Mononuclear cell (primary cell): ENCODE results near the gene TSPAN3. TPM values are rescaled to one million over a fixed set of nuclear protein-coding genes. Genes with fewer than 3 reads are reported as not detected.

Experiments
- H3K27me3 ChIP-seq: 2 replicates; pipeline ENCODE4 v1.6.0; 2011; ENCODE audit warnings: low read length, control low read depth; ENCODE audit not compliant: insufficient read depth
- H3K4me1 ChIP-seq: 2 replicates; pipeline ENCODE4 v1.5.1; 2011; ENCODE audit warnings: mild to moderate bottlenecking, low read length, control low read depth; ENCODE audit not compliant: insufficient read depth
- H3K4me3 ChIP-seq: 2 replicates; pipeline ENCODE4 v1.5.1; 2011; ENCODE audit warnings: mild to moderate bottlenecking, low read length, moderate library complexity
- H3K9me3 ChIP-seq: 2 replicates; pipeline ENCODE4 v1.5.1; 2011; ENCODE audit warnings: low read depth, mild to moderate bottlenecking, control low read depth, low read length
- total RNA-seq: library from RNA; depleted of rRNA; stranded (reverse); fragments of >200 nt; gene quantifications from one replicate; pipeline ENCODE4 v1.2.3, GENCODE V29; 2012

Gene TSPAN3
- total RNA-seq, 1 donor: 39.9 TPM

DNA sequence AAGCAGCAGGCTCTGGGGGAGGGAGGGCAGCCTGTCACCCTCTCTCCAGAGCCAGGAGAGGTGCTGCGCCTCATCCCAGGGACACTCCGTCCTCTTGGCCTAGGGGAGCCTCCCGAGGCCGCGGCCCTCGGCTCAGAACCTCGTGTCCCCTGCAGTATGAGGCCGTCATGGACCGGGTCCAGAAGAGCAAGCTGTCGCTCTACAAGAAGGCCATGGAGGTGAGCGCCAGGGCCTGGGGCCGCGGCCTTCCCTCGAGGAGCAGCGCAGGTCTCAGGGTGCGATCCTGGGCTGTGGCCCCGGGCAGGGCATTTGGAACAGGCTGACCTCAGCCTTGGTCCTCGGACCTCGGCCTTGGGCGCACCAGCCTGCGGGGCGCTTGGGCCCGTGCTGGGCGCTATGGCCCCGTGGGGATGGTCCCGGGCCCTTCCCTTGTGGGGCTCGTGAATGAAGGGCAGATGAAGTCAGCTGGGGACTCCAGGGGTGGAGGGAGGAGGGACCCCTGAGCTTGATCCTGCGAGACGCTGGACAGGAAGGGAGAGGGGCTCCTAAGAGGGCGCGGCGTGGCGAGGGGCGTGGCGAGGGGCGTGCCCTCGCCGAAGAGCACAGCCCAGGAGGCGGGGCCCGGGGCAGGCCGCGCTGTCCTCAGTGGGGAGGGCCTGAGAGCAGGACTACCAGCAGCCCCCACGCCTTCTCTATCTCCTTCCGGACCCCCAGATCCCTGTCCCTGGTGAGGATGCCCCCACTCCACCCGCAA is 43.0 kb downstream of the TSPAN3 start:
- Histone ChIP-seq H3K4me1 (peaks cover 20% of the 10 kb centered on the region), H3K27me3 (no peaks in the 10 kb centered on the region), H3K9me3 (no peaks in the 10 kb centered on the region), H3K4me3 (no peak overlapping the region)

DNA sequence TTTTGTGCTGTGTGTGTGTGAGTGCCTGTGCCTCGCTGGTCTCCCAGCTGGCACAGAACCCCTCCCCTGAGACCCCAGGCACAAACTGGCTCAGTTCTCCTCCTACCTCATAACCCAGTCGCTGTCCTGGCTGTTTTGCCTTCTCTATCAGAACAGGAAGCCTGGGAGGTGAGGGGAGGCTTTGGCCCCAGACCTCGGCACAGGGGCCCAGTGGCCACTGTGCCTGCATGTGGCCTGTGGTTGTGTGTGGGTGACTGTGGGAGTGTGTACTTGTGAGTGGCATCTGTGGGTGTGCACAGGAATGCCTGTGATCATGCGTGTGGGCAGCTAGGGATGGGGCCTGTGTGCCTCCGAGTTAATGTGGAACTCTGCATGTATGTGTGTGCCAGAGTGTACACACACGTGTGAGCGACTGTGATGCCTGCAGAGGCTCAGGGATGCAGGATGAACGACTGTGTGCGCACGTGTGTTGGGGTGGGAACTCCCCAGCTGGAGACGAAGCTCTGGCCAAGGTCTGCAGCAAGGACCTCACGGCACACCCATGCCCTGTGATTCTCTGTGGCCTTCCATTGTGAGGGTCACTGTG is 43.7 kb downstream of the TSPAN3 start:
- Histone ChIP-seq H3K27me3 (no peaks in the 10 kb centered on the region), H3K4me1 (peaks cover 27% of the 10 kb centered on the region), H3K9me3 (no peaks in the 10 kb centered on the region), H3K4me3 (no peak overlapping the region)

DNA sequence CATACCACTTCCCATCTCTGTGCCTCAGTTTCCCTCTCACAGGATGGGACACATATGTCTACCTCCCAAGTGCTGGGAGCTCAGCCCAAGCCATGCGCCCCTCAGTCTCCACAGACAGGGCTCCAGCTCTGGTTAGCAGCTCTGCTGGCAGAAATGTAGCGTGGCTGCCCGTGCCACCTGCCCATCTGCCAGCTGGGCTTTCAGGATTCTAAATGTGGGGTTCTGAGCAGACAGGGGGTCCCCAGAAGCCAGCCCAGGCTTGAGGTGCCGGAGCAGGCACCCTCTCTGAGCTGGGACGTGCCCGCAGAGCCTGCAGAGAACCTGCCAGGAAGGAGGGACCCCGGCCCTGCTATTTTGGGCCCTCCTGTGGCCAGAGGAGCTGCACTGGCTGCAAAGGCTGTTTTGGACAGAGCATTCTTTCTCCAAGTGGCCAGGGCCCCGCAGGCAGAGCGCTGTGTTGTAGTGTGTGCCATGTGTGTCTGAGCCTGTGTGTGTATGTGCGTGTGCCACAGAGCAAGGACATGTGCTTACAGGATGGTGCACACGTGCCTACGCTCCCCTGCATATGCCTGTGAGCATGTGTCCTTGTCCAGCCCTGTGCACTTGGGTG is 44.3 kb downstream of the TSPAN3 start:
- Histone ChIP-seq H3K9me3 (no peaks in the 10 kb centered on the region), H3K4me1 (peaks cover 33% of the 10 kb centered on the region), H3K4me3 (no peak overlapping the region), H3K27me3 (no peaks in the 10 kb centered on the region)

DNA sequence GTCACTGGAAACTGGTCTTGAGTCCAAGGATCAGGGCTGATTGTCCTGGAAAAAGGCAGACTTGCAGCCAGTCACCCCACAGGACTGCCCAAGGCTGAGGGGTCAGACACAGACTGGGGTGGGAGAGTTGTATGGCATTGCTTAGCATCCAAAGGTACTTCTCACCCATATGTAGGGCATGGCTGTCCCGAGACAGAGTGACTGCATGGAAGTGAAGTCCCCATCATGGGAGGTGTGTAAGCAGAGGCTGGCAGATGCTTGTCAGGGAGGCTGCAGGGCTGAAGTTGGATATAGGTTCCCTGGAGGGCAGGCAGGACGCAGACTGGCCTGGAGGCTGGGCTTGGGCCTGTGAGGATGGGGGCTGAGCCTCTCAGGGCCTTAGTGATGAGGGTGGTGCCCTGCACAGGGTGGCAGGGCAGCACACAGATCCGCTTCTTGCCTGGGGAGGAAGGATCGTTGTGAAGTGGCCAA is 44.9 kb downstream of the TSPAN3 start:
- no peaks in the 10 kb centered on the region for H3K27me3 ChIP-seq
- peaks cover 36% of the 10 kb centered on the region for H3K4me1 ChIP-seq
- H3K4me3 ChIP-seq: no peak overlapping the region
- no peaks in the 10 kb centered on the region for H3K9me3 ChIP-seq

DNA sequence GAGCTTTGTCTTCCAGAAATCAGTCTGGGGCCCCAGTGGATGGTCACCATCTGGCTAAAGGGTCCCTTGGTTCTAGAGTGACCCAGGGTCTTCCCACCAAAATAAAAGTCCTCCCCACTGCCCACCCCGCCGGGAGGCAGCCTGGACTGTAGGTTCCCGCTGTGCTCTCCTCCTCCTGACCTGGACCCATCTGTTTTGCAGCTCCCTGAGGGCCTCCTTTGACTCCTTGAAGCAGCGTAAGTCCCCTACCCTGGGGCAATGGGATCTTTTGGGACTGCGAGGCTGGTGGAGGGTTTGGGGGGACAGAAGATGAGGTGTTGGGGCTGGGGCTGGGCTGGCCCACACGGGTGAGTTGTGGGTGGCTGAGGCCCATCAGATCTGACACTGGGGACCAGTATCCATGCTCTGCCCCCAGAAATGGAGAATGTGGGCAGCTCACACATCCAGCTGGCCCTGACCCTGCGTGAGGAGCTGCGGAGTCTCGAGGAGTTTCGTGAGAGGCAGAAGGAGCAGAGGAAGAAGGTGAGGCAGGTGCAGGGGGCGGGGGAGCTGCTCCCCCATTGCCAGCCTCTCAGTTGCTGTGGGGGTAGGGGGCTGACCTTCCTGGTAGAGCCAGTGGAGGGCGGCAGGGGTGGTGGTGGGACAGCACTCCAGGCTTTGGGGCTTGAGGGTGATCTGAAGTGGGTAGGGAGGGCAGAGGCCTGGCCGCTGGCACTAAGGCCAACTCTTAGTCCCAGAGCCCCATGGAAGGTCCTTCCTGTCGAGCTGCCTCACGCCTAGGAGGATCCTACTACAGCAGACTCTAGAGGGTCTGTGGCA is 45.6 kb downstream of the TSPAN3 start:
- peaks cover 40% of the 10 kb centered on the region for H3K4me1 ChIP-seq
- H3K9me3 ChIP-seq: no peaks in the 10 kb centered on the region
- no peak overlapping the region for H3K4me3 ChIP-seq
- no peaks in the 10 kb centered on the region for H3K27me3 ChIP-seq

DNA sequence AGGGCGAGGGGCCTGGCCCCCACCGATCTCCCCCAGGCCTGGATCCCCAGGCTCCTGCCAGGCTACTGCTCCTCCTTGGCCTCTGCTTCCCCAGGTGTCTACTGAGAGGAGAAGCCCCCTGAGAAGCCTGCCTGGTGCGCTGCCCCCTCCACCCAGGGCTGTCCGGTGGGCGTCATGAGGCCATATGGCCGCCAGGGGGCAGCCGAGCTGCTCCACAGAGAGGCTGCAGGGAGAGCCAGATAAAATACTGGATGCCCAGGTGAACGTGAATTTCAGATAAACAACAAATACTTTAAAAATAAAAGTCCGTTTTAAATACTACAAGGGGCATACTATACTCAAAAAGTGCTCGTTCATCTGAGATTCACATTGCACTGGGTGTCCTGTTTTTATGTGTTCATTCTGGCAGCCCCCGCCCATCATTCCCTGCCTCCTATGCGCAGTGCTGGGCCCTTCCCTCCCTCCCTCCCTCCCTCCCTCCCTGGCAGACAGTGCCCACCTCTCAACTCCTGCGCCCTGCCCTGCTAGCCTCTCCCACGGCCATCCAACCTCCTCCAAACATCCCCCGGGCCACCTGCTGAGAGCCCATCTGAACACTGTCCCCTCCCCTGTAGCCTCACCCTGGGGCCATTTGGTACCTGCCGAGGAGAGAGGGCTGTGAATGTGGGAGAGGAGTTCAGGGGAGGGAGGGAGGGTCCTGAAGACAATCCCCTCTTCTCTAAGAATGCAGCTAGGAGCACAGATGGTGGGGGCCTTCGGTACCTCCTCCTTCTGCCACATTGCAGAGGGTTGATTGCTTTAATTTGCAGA is 46.4 kb downstream of the TSPAN3 start:
- H3K27me3 ChIP-seq: no peaks in the 10 kb centered on the region
- no peak overlapping the region for H3K4me3 ChIP-seq
- H3K9me3 ChIP-seq: no peaks in the 10 kb centered on the region
- H3K4me1 ChIP-seq: peaks cover 48% of the 10 kb centered on the region

DNA sequence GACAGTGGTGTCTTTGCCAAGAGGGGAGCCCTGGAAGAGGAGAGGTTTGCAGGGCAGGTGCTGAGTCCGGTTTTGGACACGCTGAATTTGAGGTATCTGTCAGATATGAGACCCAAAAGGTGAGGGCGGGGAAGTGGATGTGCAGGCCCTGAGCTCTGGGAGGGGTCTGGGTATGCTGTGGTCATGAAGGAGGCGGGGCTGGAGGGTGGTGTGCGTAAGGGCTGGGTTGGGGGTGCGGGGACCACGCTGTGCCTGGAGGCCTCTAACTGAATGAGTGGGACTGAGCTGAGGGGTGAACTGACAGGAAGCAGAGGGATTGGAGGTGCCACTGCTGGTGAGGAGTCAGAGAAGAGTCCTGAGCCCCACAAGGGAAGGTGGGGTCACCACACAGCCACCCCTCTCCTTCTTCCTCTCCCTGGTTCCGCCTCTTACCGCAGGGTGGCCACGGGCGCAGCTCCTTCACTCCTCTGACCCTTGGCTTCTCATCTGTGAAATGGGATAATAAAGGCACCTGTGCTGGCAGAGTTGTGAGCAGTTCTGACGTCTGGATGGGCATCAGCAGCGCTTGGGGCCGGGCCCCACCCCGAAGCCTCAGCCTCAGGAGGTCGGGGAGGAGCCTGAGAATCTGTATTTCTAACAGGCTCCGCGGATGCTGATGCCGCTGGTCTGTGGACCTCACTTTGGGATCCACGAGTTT is 47.2 kb downstream of the TSPAN3 start:
- Histone ChIP-seq H3K9me3 (no peaks in the 10 kb centered on the region), H3K27me3 (no peaks in the 10 kb centered on the region), H3K4me1 (peaks cover 55% of the 10 kb centered on the region), H3K4me3 (no peak overlapping the region)

DNA sequence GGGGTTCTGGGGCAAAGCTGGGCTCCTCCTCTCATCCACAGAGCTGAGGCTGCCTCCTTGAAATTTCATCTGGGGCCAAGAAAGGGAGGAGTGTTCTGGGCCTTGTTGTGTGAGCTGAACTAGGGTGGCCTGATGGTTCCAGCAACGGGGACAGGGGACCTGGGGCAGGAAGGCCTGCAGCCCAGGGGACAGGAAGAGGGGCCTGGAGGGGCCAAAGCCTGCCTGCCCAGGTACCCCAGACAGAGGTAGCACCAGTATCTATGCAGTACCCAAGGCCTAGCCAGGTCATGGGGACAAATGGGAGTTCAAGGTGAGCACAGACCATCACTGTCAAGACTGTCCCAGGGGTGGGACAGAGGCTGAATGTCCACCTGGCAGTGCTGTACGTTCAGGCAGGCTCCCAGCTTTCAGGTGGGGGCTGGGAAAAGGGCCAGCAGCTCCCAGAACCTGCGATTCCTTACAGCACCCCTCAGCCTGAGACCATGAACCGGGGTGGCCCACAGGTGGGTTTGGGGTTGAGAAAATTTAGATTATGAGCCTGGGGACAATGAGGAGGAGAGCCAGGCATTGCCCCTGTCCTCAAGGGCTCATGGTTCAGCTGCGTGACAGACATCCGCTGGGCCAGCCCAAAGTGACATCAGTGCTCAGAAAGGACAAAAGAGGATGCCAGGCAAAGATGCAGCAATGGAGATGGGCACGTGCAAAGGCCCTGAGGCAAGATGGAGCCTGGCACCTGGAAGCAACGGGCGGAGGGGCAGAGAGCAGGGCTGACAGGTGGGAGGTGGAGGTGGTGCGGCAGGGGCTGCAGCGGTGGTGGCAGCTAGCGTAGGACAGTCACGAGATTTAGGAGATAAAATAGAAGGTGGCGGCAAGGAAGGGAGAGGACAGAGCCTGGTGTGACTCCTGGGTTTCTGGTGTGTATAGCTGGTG is 48.0 kb downstream of the TSPAN3 start:
- no peak overlapping the region for H3K4me3 ChIP-seq
- no peaks in the 10 kb centered on the region for H3K27me3 ChIP-seq
- H3K4me1 ChIP-seq: peaks cover 64% of the 10 kb centered on the region
- no peaks in the 10 kb centered on the region for H3K9me3 ChIP-seq

DNA sequence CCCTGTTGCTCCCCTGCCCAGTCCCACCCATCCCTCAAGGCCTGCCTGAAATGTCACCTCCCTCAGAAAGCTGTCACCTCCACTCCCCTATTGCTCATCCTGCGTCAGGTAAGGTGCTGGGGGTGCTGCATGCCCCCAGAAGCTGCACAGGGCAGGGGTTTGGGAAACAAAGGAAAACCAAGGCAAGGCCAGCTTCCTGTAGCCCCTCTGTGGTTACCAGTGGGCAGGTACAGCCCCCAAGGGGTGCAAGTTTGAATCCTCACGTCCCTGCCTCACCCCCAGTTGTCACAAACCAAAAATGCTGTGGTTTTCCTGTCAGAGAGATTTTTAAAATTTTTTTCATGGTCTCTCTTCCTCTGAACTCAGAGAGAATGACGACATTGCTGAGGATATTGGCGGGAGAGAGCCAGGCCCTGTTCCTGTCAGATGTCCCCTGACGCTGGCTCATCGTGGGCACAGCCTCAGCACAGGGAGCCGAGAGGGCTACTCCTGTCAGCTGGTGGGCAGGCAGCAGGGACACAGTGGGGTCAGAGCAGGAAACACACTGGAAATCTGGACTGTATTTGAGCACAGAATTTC is 49.0 kb downstream of the TSPAN3 start:
- no peaks in the 10 kb centered on the region for H3K27me3 ChIP-seq
- no peaks in the 10 kb centered on the region for H3K9me3 ChIP-seq
- H3K4me1 ChIP-seq: peaks cover 74% of the 10 kb centered on the region
- H3K4me3 ChIP-seq: no peak overlapping the region

DNA sequence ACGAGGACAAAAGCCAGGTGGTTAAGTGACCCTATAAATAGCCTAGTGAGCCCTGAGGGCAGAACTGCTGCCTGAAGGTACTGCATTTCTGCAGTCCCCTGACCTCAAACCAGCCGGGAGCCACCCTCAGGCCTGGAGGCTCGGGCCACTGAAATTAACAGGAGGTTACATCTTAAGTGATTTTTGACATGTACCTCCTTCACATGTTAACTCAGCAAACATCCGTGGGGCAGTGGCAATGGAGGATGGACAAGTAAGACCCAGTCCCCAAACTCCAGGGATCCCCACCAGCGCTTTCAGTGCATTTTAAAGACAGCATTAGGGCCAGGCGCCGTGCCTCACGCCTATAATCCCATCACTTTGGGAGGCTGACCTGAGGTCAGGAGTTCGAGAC is 49.8 kb downstream of the TSPAN3 start:
- peaks cover 82% of the 10 kb centered on the region for H3K4me1 ChIP-seq
- H3K9me3 ChIP-seq: no peaks in the 10 kb centered on the region
- H3K27me3 ChIP-seq: no peaks in the 10 kb centered on the region
- H3K4me3 ChIP-seq: no peak overlapping the region

DNA sequence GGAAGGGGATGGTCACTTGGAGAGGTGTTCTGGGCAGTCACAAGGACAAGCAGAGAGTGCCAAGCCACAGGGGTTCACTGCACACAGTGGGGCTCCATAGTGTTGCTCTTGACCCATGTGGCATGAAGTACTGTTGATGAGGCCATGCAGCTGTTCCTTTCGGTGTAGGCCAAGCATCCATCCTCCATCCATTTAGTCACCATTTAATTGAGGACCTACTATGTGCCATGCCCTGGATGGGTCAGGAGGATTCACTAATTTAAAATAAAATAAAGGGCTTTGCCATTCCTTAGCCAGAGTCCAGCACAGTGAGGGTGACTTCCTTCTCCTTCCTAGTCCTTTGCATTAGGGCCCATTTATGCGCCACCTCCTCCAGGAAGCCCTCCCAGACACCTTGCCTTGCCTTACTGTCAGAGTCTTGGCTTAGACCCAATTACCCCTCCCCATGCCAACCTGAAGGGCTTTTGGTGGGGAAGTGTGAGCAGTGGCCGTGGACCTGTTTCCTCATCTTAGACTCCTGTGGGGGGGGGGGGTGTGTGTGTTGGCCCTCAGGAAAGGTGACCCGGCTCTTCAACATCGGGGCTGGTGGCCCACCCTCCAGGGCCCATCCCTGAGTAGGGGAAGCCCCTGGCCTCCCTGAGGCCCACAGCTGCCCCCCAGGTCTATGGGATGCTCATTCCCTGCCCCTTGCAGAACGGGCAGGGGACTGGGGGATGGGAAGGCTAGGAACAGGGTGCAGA is 50.4 kb downstream of the TSPAN3 start:
- no peaks in the 10 kb centered on the region for H3K27me3 ChIP-seq
- H3K4me3 ChIP-seq: no peak overlapping the region
- peaks cover 88% of the 10 kb centered on the region for H3K4me1 ChIP-seq
- no peaks in the 10 kb centered on the region for H3K9me3 ChIP-seq

DNA sequence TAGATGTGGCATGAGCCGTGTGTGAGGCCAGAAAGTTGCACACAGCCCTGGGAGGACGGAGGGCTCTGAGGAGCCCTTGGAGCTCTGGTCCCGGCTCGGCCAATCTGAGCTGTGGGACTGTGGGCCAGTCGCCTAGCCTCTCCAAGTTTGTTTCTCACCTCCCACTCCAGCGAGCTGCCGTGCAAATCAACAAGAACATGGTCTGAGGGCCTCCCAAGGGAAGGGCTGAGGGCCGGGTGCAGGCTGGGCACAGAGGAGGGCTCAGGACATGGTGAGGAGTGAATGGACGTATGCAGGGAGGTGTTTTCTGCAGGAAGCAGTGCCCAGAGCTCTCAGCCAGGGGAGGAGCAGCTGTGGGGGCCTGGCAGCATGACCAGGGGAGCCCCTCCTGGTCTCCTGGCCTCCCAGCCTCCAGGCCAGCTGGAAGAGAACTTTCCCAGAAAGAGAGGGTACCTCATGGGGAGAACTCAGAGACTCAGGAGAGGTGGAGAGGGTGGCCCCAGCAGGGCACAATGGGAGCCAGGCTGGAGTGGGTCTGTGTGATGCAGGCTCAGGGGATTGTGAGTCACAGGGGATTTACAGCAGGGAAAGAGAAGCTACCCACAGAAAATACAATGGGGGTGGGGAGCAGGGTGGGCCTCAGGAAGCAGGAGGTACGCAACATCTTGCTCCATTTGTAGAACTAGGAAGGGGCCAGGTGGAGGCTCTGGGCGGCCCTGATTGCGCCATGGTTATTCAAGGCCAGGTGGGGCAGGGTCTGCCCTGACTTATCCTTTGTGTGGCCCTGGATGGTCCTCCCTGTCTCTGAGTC is 51.2 kb downstream of the TSPAN3 start:
- Histone ChIP-seq H3K4me1 (peaks cover 95% of the 10 kb centered on the region), H3K4me3 (no peak overlapping the region), H3K9me3 (no peaks in the 10 kb centered on the region), H3K27me3 (no peaks in the 10 kb centered on the region)
